HEK293 (cell line): ENCODE data around the gene DHX16.

ENCODE experiments used
- BCL11B ChIP-seq: fragments of 450-650 bp; formaldehyde crosslinking; IDR thresholded peaks from 2 replicates; pipeline ENCODE4 v1.5.1; 2016; ENCODE audit warnings: low read depth, missing biosample characterization, missing genetic modification characterization
- HIC1 ChIP-seq: fragments of 450-650 bp; formaldehyde crosslinking; IDR thresholded peaks from 2 replicates; pipeline ENCODE4 v1.5.1; 2016; ENCODE audit warnings: missing biosample characterization, missing genetic modification characterization
- KLF8 ChIP-seq: fragments of 450-650 bp; formaldehyde crosslinking; IDR thresholded peaks from 2 replicates; pipeline ENCODE4 v1.5.1; 2016; ENCODE audit warnings: missing biosample characterization, missing genetic modification characterization
- MZF1 ChIP-seq: fragments of 450-650 bp; formaldehyde crosslinking; IDR thresholded peaks from 2 replicates; pipeline ENCODE4 v1.5.1; 2017; ENCODE audit warnings: missing biosample characterization, missing genetic modification characterization, borderline replicate concordance
- SCRT2 ChIP-seq: fragments of 450-650 bp; formaldehyde crosslinking; IDR thresholded peaks from 2 replicates; pipeline ENCODE4 v1.5.1; 2016; ENCODE audit warnings: missing biosample characterization, missing genetic modification characterization
- SP7 ChIP-seq: fragments of 450-650 bp; formaldehyde crosslinking; IDR thresholded peaks from 2 replicates; pipeline ENCODE4 v1.5.1; 2016; ENCODE audit warnings: missing biosample characterization, missing genetic modification characterization
- TRIM28 ChIP-seq: IDR thresholded peaks from 2 replicates; pipeline ENCODE4 v1.6.1; 2011; ENCODE audit warnings: low read length, control low read depth, borderline replicate concordance
- WT1 ChIP-seq: fragments of 450-650 bp; formaldehyde crosslinking; IDR thresholded peaks from 2 replicates; pipeline ENCODE4 v1.5.1; 2016; ENCODE audit warnings: missing biosample characterization, missing genetic modification characterization
- ZBTB1 ChIP-seq: fragments of 450-650 bp; formaldehyde crosslinking; IDR thresholded peaks from 2 replicates; pipeline ENCODE4 v1.5.1; 2016; ENCODE audit warnings: missing biosample characterization, missing genetic modification characterization
- ZBTB10 ChIP-seq: fragments of 450-650 bp; formaldehyde crosslinking; IDR thresholded peaks from 2 replicates; pipeline ENCODE4 v1.5.1; 2016; ENCODE audit warnings: missing biosample characterization, missing genetic modification characterization
- ZBTB21 ChIP-seq: fragments of 450-650 bp; formaldehyde crosslinking; IDR thresholded peaks from 2 replicates; pipeline ENCODE4 v1.5.1; 2017; ENCODE audit warnings: missing biosample characterization, missing genetic modification characterization
- ZBTB48 ChIP-seq: fragments of 450-650 bp; formaldehyde crosslinking; IDR thresholded peaks from 2 replicates; pipeline ENCODE4 v1.5.1; 2016; ENCODE audit warnings: missing biosample characterization, missing genetic modification characterization
- ZBTB8A ChIP-seq: fragments of 450-650 bp; formaldehyde crosslinking; IDR thresholded peaks from 2 replicates; pipeline ENCODE4 v1.5.1; 2016; ENCODE audit warnings: missing biosample characterization, missing genetic modification characterization
- ZFP3 ChIP-seq: fragments of 450-650 bp; formaldehyde crosslinking; IDR thresholded peaks from 2 replicates; pipeline ENCODE4 v1.5.1; 2016; ENCODE audit warnings: low read depth, missing biosample characterization, missing genetic modification characterization
- ZIC2 ChIP-seq: fragments of 450-650 bp; formaldehyde crosslinking; IDR thresholded peaks from 2 replicates; pipeline ENCODE4 v1.5.1; 2016; ENCODE audit warnings: missing biosample characterization, missing genetic modification characterization
- ZNF302 ChIP-seq: fragments of 450-650 bp; formaldehyde crosslinking; IDR thresholded peaks from 2 replicates; pipeline ENCODE4 v1.5.1; 2016; ENCODE audit warnings: missing biosample characterization, missing genetic modification characterization, low read depth
- ZNF513 ChIP-seq: fragments of 450-650 bp; IDR thresholded peaks from 2 replicates; pipeline ENCODE4 v1.5.1; 2018; ENCODE audit warnings: missing biosample characterization, missing genetic modification characterization
- ZNF530 ChIP-seq: fragments of 450-650 bp; formaldehyde crosslinking; IDR thresholded peaks from 2 replicates; pipeline ENCODE4 v1.5.1; 2016; ENCODE audit warnings: low read depth, missing biosample characterization, missing genetic modification characterization
- ZNF624 ChIP-seq: fragments of 450-650 bp; formaldehyde crosslinking; IDR thresholded peaks from 2 replicates; pipeline ENCODE4 v1.5.1; 2017; ENCODE audit warnings: missing biosample characterization, missing genetic modification characterization
- ZNF629 ChIP-seq: fragments of 450-650 bp; formaldehyde crosslinking; IDR thresholded peaks from 2 replicates; pipeline ENCODE4 v1.5.1; 2017; ENCODE audit warnings: missing biosample characterization, missing genetic modification characterization
- ZNF645 ChIP-seq: fragments of 450-650 bp; formaldehyde crosslinking; IDR thresholded peaks from 2 replicates; pipeline ENCODE4; 2016; ENCODE audit warnings: missing biosample characterization, missing genetic modification characterization
- ZSCAN23 ChIP-seq: fragments of 450-650 bp; formaldehyde crosslinking; IDR thresholded peaks from 2 replicates; pipeline ENCODE4 v1.5.1; 2016; ENCODE audit warnings: missing biosample characterization, missing genetic modification characterization
- ZXDB ChIP-seq: fragments of 450-650 bp; formaldehyde crosslinking; IDR thresholded peaks from 2 replicates; pipeline ENCODE4 v1.5.1; 2016; ENCODE audit warnings: missing biosample characterization, missing genetic modification characterization
- TF ChIP-seq, protein P1 (sequence below): fragments of 450-650 bp; formaldehyde crosslinking; conservative IDR thresholded peaks from 2 replicates; pipeline ENCODE4 v1.5.1; 2016; ENCODE audit warnings: low read depth, missing biosample characterization, missing genetic modification characterization
- TF ChIP-seq, protein P2 (sequence below): fragments of 450-650 bp; formaldehyde crosslinking; IDR thresholded peaks from 2 replicates; pipeline ENCODE4 v1.5.1; 2016; ENCODE audit warnings: missing biosample characterization, missing genetic modification characterization
- TF ChIP-seq, protein P3 (sequence below): fragments of 450-650 bp; formaldehyde crosslinking; IDR thresholded peaks from 2 replicates; pipeline ENCODE4 v1.5.1; 2016; ENCODE audit warnings: missing biosample characterization, missing genetic modification characterization

DHX16 gene

DNA sequence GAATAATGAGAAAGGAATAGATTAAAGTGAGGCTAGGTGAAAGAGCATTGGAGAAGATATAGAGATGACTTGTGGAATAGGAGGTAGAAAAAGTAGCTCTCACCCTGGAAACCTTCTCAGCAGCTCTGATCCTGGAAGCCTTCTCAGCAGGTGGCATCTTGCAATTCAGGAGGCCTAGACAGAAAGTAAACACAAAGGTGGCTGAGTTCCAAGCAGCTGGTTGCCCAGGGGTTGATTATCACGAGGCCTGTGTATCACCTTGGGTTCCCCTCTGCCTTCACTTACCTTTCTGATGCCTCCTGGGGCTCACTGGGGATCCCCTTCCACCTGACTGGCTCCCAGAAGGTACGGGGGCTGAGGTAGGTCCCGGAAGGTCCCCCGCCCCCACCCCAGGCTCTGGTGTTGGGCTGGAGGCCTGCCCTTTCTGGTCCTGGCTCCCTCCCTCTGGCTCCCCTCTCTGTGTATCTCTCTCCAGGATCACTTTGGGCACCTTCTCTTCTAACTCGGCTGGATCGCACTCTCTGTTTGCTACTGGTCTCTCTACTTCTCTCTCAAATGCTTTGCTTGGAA is 34.6 kb upstream of the DHX16 start (continued):
- TF ChIP-seq HIC1 (tag by site-specific recombination) (no peak), SCRT2 (peak; percentile 40; the same call in 1 of the 2 replicates), SP7 (tag by site-specific recombination) (peak; percentile 73), KLF8 (tag by site-specific recombination) (0 out of 2 replicates have a peak, but pooled peaks have one; percentile 31), ZNF645 (no peak), ZNF530 (no peak), ZIC2 (peak; percentile 68), ZBTB8A (0 out of 2 replicates have a peak, but pooled peaks have one; percentile 18), MZF1 (tag by site-specific recombination) (peak; percentile 40), WT1 (tag by site-specific recombination) (no peak; the same call in 1 of the 2 replicates), ZBTB48 (tag by site-specific recombination) (peak; percentile 42; the same call in 1 of the 2 replicates), ZNF629 (tag by site-specific recombination) (peak; percentile 52; the same call in 1 of the 2 replicates), ZFP3 (tag by site-specific recombination) (no peak), ZBTB21 (tag by site-specific recombination) (peak; percentile 17; the same call in 1 of the 2 replicates), ZNF513 (tag by site-specific recombination) (no peak), BCL11B (tag by site-specific recombination) (no peak), ZNF302 (tag by site-specific recombination) (no peak), ZBTB1 (tag by site-specific recombination) (no peak), ZXDB (peak; percentile 68), ZSCAN23 (tag by site-specific recombination) (peak; percentile 18; the same call in 1 of the 2 replicates), ZNF624 (tag by site-specific recombination) (no peak), ZBTB10 (peak; percentile 29), TRIM28 (0 out of 2 replicates have a peak, but pooled peaks have one; percentile 26)
- TF ChIP-seq, protein P1, sequence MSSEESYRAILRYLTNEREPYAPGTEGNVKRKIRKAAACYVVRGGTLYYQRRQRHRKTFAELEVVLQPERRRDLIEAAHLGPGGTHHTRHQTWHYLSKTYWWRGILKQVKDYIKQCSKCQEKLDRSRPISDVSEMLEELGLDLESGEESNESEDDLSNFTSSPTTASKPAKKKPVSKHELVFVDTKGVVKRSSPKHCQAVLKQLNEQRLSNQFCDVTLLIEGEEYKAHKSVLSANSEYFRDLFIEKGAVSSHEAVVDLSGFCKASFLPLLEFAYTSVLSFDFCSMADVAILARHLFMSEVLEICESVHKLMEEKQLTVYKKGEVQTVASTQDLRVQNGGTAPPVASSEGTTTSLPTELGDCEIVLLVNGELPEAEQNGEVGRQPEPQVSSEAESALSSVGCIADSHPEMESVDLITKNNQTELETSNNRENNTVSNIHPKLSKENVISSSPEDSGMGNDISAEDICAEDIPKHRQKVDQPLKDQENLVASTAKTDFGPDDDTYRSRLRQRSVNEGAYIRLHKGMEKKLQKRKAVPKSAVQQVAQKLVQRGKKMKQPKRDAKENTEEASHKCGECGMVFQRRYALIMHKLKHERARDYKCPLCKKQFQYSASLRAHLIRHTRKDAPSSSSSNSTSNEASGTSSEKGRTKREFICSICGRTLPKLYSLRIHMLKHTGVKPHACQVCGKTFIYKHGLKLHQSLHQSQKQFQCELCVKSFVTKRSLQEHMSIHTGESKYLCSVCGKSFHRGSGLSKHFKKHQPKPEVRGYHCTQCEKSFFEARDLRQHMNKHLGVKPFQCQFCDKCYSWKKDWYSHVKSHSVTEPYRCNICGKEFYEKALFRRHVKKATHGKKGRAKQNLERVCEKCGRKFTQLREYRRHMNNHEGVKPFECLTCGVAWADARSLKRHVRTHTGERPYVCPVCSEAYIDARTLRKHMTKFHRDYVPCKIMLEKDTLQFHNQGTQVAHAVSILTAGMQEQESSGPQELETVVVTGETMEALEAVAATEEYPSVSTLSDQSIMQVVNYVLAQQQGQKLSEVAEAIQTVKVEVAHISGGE = no peak
- TF ChIP-seq, protein P2, sequence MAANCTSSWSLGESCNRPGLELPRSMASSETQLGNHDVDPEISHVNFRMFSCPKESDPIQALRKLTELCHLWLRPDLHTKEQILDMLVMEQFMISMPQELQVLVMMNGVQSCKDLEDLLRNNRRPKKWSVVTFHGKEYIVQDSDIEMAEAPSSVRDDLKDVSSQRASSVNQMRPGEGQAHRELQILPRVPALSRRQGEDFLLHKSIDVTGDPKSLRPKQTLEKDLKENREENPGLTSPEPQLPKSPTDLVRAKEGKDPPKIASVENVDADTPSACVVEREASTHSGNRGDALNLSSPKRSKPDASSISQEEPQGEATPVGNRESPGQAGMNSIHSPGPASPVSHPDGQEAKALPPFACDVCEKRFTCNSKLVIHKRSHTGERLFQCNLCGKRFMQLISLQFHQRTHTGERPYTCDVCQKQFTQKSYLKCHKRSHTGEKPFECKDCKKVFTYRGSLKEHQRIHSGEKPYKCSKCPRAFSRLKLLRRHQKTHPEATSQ = no peak
- TF ChIP-seq, protein P3, sequence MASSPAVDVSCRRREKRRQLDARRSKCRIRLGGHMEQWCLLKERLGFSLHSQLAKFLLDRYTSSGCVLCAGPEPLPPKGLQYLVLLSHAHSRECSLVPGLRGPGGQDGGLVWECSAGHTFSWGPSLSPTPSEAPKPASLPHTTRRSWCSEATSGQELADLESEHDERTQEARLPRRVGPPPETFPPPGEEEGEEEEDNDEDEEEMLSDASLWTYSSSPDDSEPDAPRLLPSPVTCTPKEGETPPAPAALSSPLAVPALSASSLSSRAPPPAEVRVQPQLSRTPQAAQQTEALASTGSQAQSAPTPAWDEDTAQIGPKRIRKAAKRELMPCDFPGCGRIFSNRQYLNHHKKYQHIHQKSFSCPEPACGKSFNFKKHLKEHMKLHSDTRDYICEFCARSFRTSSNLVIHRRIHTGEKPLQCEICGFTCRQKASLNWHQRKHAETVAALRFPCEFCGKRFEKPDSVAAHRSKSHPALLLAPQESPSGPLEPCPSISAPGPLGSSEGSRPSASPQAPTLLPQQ (tag by site-specific recombination) = no peak
